HG03280 (cell line): Measurements from ENCODE around the gene KIF5B.

ENCODE experiments used
- ATAC-seq: cut with Tn5 transposase; IDR thresholded peaks from one replicate; pipeline ENCODE4 v1.9.1; 2021; ENCODE audit warnings: mild to moderate bottlenecking, moderate library complexity; ENCODE audit not compliant: unreplicated experiment

The KIF5B gene

DNA sequence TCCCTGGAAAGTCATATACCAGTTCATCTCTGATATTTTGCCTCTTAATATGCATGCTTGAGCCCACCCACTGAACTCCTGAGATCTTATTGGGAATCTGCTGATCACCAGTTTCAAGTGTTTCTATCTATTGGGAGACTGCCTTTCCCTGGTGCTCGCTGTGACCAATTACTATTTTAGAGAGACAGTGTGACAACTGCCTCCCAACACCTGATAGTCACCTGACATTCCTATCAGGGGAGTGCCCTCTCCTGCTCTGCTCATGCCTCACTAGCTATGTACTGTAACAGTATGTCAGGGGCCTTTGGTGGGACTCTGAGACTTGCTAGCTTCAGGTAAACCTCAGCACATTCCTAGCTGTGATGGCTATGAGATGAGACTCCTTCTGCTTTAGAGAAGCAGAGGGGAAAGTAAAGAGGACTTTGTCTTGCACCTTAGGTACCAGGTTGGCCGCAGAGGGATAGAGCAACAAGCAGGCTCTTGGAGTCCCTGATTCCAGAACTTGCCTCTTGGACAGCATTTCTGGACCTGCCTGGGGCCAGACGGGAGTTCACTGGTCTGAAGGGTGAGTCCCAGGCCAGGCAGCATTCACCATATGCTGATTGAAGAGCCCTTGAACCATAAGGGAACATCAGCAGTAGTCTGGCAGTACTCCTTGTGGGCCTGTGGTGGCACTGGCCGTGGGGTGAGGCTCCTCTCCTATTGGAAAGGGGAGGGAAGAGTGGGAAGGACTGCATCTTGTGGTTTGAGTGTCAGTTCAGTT, 93.2 kb downstream of the KIF5B start:
- ATAC-seq, result no peak

DNA sequence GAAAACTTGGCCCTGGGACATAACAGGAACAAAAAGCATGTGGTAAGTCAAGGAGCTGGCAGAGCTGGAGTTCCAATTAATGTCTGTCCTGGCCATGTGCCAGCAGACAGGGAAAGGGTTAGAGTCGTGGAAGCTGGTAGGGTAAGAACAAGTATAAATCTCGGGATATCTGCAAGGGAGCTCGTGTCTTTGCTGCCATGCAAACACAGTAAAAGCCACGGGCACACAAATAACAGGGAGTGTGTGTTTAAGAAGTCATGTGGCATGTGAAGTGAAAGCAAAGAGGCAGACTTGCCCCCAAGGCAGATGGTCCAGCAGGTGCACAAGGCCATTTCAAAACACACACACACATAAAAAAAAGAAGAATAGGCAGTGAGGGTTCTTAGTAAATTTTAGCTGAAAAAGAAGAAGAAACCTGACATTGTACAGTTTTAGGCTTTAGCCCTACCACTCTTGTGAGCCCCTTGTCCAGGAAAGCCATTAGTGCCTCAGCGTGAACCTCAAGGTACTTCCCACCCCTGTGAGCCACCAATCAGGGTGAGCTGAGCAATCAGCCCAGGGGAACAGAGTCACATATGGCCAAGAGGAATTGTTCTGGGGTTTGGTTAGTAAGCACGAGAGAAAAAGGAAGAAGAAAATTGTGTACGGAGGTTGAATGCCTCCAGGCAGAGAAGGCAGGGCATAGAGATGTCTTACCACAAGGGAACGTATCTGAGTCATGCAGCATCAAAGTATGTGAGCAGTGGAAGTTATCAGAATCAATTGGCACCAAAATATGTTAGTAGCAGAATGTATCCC, 94.7 kb downstream of the KIF5B start:
- no peak for ATAC-seq

DNA sequence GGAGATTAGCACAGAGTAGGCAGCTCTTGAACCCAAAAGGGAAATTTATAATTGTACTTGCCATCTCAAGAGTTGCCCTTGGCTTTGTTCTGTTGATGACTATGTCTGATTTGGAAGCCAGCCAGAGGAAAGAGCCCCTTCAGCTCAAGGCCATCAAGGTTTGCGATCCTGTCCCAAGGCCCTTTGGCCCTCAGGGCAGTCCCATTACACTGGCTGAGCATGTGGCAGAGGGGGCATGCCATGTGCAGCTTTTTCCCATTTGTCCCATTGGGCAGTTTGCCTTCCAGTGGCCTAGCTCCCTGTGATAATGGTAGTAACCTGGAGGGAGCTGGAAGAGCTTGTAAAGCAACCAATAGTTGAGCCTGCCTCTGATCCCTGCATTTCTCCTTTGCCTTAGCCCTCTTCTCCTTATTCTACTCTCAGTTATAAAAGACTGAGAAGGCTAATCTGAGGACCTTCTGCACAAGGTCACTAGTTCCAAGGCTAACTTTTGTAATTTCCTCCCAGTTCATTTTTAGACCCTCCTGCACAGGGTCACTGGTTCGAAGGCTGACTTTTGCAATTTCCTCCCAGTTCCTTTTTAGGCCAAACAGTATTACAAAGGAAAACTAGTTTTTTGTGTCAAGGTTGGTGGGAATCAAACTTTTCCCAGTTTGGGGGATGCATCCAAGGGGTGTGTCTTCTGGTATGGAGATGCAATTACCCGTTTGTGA, 96.6 kb downstream of the KIF5B start:
- ATAC-seq, result no peak
